ENCODE results near the gene SPACDR. TPM values are rescaled to one million over a fixed set of nuclear protein-coding genes. Genes with fewer than 3 reads are reported as not detected.

The SPACDR gene
- total and polyA plus RNA-seq, 9 of the 15 experiments (the other 6 are each of a cell fraction or from before 2014, with no cell fraction given), result 0.07 to 0.55 (median 0.14) TPM; not detected in 1

DNA sequence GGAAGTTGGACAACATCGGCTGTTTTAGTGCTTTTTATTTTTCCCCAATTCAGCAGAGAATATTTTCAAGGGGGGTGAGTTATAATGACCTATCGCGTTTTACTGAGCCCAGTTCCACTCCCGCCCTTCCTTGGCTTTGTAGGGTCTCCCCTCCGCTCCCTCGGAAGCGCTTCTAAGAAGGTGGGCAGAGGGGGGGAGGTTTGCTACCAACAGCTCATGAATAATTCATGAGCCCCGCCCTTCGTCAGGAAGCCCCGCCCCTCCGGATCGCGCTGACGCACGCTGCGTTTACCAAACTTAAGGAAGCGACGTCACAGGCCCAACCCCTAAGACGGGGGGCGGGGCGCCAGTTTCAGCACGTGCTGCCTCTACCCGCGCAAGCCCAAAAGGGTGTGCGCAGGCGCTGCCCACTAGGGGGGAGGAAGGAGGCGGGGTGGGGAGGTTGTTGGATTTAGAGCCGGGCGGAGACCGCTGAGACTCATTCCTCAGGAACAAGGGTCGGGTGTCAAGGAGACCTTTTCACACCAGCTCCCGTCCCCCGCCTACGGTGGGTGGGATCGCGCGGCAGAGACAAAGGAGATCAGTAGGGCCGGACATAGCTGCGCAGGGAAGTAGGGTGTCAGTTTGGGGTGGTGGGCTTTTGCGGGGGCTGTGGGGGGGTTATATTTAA is 35.0 kb downstream of the SPACDR start:
- intact Hi-C loops (cut with micrococcal nuclease), result loop anchor here (1.0 to 2.0 kb wide), 2 partner anchors 16 to 21 kb away; no protein-coding TSS in a partner anchor
- Histone ChIP-seq H3K27ac (ENCODE audit: extremely low read depth, low read depth, low read length) (peak overlapping the region; percentile 98), H3K4me2 (ENCODE audit: insufficient read depth, low read length) (peak overlapping the region; percentile 97), H2AFZ (ENCODE audit: low read depth, low read length) (peak overlapping the region; percentile 98), H4K20me1 (replicated peaks; ENCODE audit: control insufficient read depth, insufficient read depth, low read length) (peaks cover 22% of the 10 kb centered on the region), H3K36me3 (ENCODE audit: control insufficient read depth, insufficient read depth, low read length) (peaks cover 37% of the 10 kb centered on the region), H3K27me3 (ENCODE audit: control insufficient read depth in 2 of 2, insufficient read depth in 2 of 2, low read length in 2 of 2) (no peaks in the 10 kb centered on the region), H3K4me1 (replicated peaks in 1 of 2; ENCODE audit: control insufficient read depth in 2 of 2, insufficient read depth in 2 of 2, low read length in 2 of 2) (peaks cover 33 to 50% of the 10 kb centered on the region in 2 experiments), H3K9ac (ENCODE audit: insufficient read depth in 1 of 2, low read depth in 2 of 2, low read length in 2 of 2) (peak overlapping the region; percentile 96 to 97), H3K9me3 (replicated peaks; ENCODE audit: control insufficient read depth, insufficient read depth, low read depth, low read length) (peaks cover 4% of the 10 kb centered on the region; the same call in 1 of the 2 replicates), H3K79me2 (ENCODE audit: control insufficient read depth, insufficient read depth, low read length) (peaks cover 47% of the 10 kb centered on the region), H3K9me1 (ENCODE audit: control insufficient read depth, insufficient read depth, low read length) (peaks cover 15% of the 10 kb centered on the region), H3K4me3 (peak overlapping the region; percentile 82)
- in situ Hi-C loops (cut with MboI), result no loop called here
- ATAC-seq (peak; percentile 73), FAIRE-seq (peak; percentile 98), DNase-seq (ENCODE audit: extremely low read depth in 1 of 4, low spot score in 3 of 4) (peak; percentile 91 to 100 (median 95))
- POLR2A ChIA-PET, result interaction anchor here (0.6 to 3.7 kb wide), 40 partner anchors 9 to 924 kb away, joined by 3 to 58 read pairs (median 4); partner anchors contain the start of genes FBXO24, LRCH4, MOSPD3 and POP7
- CTCF ChIA-PET (ENCODE audit: low intra/inter-chr PET ratio), result no interaction called here
- WGBS (ENCODE audit: insufficient coverage, low coverage, missing lambda C conversion rate), result under 1% methylated on average over 37 of the region's 40 CpGs
- BruUV-seq (replicated peaks), result no TSS peak
- no peak for TF ChIP-seq GABPB1 (CRISPR knock-in tag; IDR thresholded peaks at IDR 0.05)
- no peak for TF ChIP-seq GATAD2B (IDR thresholded peaks at IDR 0.05; ENCODE audit: borderline replicate concordance)
- TF ChIP-seq BRF1 (IDR thresholded peaks at IDR 0.05; ENCODE audit: borderline replicate concordance, extremely low read depth, insufficient read length), result no peak
- TF ChIP-seq, protein P1, sequence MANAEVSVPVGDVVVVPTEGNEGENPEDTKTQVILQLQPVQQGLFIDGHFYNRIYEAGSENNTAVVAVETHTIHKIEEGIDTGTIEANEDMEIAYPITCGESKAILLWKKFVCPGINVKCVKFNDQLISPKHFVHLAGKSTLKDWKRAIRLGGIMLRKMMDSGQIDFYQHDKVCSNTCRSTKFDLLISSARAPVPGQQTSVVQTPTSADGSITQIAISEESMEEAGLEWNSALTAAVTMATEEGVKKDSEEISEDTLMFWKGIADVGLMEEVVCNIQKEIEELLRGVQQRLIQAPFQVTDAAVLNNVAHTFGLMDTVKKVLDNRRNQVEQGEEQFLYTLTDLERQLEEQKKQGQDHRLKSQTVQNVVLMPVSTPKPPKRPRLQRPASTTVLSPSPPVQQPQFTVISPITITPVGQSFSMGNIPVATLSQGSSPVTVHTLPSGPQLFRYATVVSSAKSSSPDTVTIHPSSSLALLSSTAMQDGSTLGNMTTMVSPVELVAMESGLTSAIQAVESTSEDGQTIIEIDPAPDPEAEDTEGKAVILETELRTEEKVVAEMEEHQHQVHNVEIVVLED (CRISPR knock-in tag; IDR thresholded peaks at IDR 0.05), result peak; percentile 78
- TF ChIP-seq ZBTB7A (IDR thresholded peaks at IDR 0.05; ENCODE audit: borderline replicate concordance, control insufficient read depth, low read depth, low read length), result peak; percentile 94
- no peak for TF ChIP-seq ZNF444 (CRISPR knock-in tag; IDR thresholded peaks at IDR 0.05)
- TF ChIP-seq FOXA1 (IDR thresholded peaks at IDR 0.05; ENCODE audit: borderline replicate concordance), result no peak
- TF ChIP-seq POLR2A (conservative IDR thresholded peaks at IDR 0.05), result peak; percentile 96
- TF ChIP-seq KAT7 (CRISPR knock-in tag; IDR thresholded peaks at IDR 0.05; ENCODE audit: borderline replicate concordance), result peak; percentile 93
- TF ChIP-seq CEBPB (tag; IDR thresholded peaks at IDR 0.05), result no peak
- 0 out of 2 replicates have a peak, but pooled peaks have one; percentile 29 for TF ChIP-seq ETS1 (conservative IDR thresholded peaks at IDR 0.05; ENCODE audit: control insufficient read depth, low read depth, low read length)
- TF ChIP-seq HDAC3 (IDR thresholded peaks at IDR 0.05; ENCODE audit: borderline replicate concordance, partially characterized antibody), result no peak
- TF ChIP-seq U2AF1 (optimal IDR thresholded peaks at IDR 0.05; ENCODE audit: low read depth, low read length), result no peak
- no peak for TF ChIP-seq NR0B1 (IDR thresholded peaks at IDR 0.05; ENCODE audit: partially characterized antibody)
- TF ChIP-seq HOMEZ (CRISPR knock-in tag; IDR thresholded peaks at IDR 0.05), result no peak
- no peak for TF ChIP-seq NR2C1 (IDR thresholded peaks at IDR 0.05)
- TF ChIP-seq NR2C1 (tag; IDR thresholded peaks at IDR 0.05), result no peak

Measured in K562 (cell line).